GM21717 (cell line): ENCODE results near the gene LRRC17.

Experiments
- ATAC-seq: cut with Tn5 transposase; IDR thresholded peaks from one replicate; pipeline ENCODE4 v1.9.1; 2021; ENCODE audit warnings: mild to moderate bottlenecking, moderate library complexity; ENCODE audit not compliant: unreplicated experiment

Gene LRRC17

GRCh38 chr7:102985176-102985783, 72.5 kb downstream of the LRRC17 start:
- ATAC-seq, result no peak

- ATAC-seq, result no peak
These were observed 75.3 kb downstream of the LRRC17 start for GRCh38 chr7:102988088-102988487.

- ATAC-seq, result no peak
These were observed 76.1 kb downstream of the LRRC17 start for GRCh38 chr7:102988631-102989560.

GRCh38 chr7:102990642-102991041, 77.8 kb downstream of the LRRC17 start:
- no peak for ATAC-seq

GRCh38 chr7:102991077-102991539, 78.3 kb downstream of the LRRC17 start:
- no peak for ATAC-seq

GRCh38 chr7:102991540-102992214, 78.9 kb downstream of the LRRC17 start:
- ATAC-seq, result no peak

GRCh38 chr7:102992509-102992937, 79.7 kb downstream of the LRRC17 start:
- ATAC-seq, result no peak

- no peak for ATAC-seq
These were observed 80.3 kb downstream of the LRRC17 start for GRCh38 chr7:102992938-102993717.

GRCh38 chr7:102993718-102994029, 80.9 kb downstream of the LRRC17 start:
- no peak for ATAC-seq

GRCh38 chr7:102994567-102994966, 81.8 kb downstream of the LRRC17 start:
- no peak for ATAC-seq
